Measurements from ENCODE around the gene PPARD.

DNA sequence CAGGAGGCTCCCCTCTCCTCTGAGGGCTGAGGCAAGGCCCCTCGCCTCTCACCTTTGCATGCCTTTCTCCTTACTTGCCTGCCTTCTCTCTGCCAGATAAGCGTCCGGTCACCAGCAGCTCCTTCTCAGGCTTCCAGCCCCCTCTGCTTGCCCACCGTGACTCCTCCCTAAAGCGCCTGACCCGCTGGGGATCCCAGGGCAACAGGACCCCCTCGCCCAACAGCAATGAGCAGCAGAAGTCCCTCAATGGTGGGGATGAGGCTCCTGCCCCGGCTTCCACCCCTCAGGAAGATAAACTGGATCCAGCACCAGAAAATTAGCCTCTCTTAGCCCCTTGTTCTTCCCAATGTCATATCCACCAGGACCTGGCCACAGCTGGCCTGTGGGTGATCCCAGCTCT is 21.3 kb upstream of the PPARD start:
- TF ChIP-seq, protein P1, sequence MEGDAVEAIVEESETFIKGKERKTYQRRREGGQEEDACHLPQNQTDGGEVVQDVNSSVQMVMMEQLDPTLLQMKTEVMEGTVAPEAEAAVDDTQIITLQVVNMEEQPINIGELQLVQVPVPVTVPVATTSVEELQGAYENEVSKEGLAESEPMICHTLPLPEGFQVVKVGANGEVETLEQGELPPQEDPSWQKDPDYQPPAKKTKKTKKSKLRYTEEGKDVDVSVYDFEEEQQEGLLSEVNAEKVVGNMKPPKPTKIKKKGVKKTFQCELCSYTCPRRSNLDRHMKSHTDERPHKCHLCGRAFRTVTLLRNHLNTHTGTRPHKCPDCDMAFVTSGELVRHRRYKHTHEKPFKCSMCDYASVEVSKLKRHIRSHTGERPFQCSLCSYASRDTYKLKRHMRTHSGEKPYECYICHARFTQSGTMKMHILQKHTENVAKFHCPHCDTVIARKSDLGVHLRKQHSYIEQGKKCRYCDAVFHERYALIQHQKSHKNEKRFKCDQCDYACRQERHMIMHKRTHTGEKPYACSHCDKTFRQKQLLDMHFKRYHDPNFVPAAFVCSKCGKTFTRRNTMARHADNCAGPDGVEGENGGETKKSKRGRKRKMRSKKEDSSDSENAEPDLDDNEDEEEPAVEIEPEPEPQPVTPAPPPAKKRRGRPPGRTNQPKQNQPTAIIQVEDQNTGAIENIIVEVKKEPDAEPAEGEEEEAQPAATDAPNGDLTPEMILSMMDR (conservative IDR thresholded peaks at IDR 0.05; ENCODE audit: low read depth, low read length): no peak
- TF ChIP-seq EZH2 (IDR thresholded peaks at IDR 0.05; ENCODE audit: borderline replicate concordance, low read depth, low read length, poor library complexity, severe bottlenecking): no peak

All from A673 (cell line).